Uterus (tissue), 4 donors: ENCODE measurements around the gene ELF2. TPM values are rescaled to one million over a fixed set of nuclear protein-coding genes. Genes with fewer than 3 reads are reported as not detected.
"Not testable (repeated sequence)": the region's sequence is repeated elsewhere in the genome, so short reads cannot be mapped to it uniquely, and the experiment has no call there.

Experiments used
- DNase-seq, 2 donors: peaks; one replicate each; pipeline ENCODE4 v3.0.0-alpha.2; 2019 to 2020
- H3K27ac ChIP-seq, 2 donors: fragments of 200-600 bp; sonication (generic); 1 replicate in 1 of 2; 2 replicates in 1 of 2; pipeline ENCODE4 v1.5.1; 2016 to 2018
- H3K27me3 ChIP-seq, 2 donors: fragments of 200-600 bp; sonication (generic); one replicate each; pipeline ENCODE4 v1.5.1; 2018 to 2019; ENCODE audit warnings: control low read depth in 1 of 2
- H3K36me3 ChIP-seq, 2 donors: fragments of 200-600 bp; sonication (generic); one replicate each; pipeline ENCODE4 v1.5.1; 2019; ENCODE audit warnings: control low read depth in 1 of 2
- H3K4me1 ChIP-seq, 2 donors: fragments of 200-600 bp; sonication (generic); one replicate each; pipeline ENCODE4 v1.5.1; 2018 to 2019; ENCODE audit warnings: control low read depth in 1 of 2
- H3K4me3 ChIP-seq, 2 donors: fragments of 200-600 bp; sonication (generic); 1 replicate in 1 of 2; 2 replicates in 1 of 2; pipeline ENCODE4 v1.5.1; 2018 to 2019; ENCODE audit warnings: mild to moderate bottlenecking in 1 of 2
- H3K9me3 ChIP-seq, 2 donors: fragments of 200-600 bp; sonication (generic); one replicate each; pipeline ENCODE4 v1.5.1; 2019; ENCODE audit warnings: control low read depth in 1 of 2
- CTCF ChIP-seq, 4 experiments: fragments of 200-600 bp in 2 of 4; fragments of 450-650 bp in 2 of 4; sonication (generic) in 2 of 4; IDR thresholded peaks; one replicate each; pipeline ENCODE4 v1.5.1; 2016 to 2019; ENCODE audit warnings: antibody characterized with exemption in 4 of 4, mild to moderate bottlenecking in 2 of 4, moderate library complexity in 1 of 4
- POLR2A ChIP-seq, 2 donors: fragments of 450-650 bp; IDR thresholded peaks; one replicate each; pipeline ENCODE4 v1.6.1; 2016; ENCODE audit warnings: antibody characterized with exemption in 2 of 2, mild to moderate bottlenecking in 1 of 2, moderate library complexity in 1 of 2
- intact Hi-C: fragments of 100-400 bp; cut with DNase I; formaldehyde crosslinking; loops from one replicate; pipeline ENCODE4 v1.15.1; 2023; ENCODE audit warnings: low total_unique reads
- total RNA-seq, 4 donors: library from RNA; depleted of rRNA in 3 of 4; stranded (reverse); fragments of >200 nt in 3 of 4; gene quantifications; one replicate each; pipeline versions ENCODE4 v1.1.0 to v1.2.4, GENCODE V29; 2014 to 2023
- donor health status: DM: yes; HTN: yes; CAD: no.

Gene ELF2
- total RNA-seq, 4 donors from 2014 or later = 65.8 to 103 (median 86.0) TPM

GRCh38 chr4:139214039-139214534 is 37.1 kb upstream of the ELF2 start:
- Histone ChIP-seq H3K27me3 (no peaks in the 10 kb centered on the region), H3K9me3 (no peaks in the 10 kb centered on the region), H3K4me3 (no peak overlapping the region), H3K36me3 (no peaks in the 10 kb centered on the region), H3K27ac (no peak overlapping the region), H3K4me1 (no peaks in the 10 kb centered on the region)
- TF ChIP-seq CTCF (IDR thresholded peaks at IDR 0.05) (no peak), POLR2A (IDR thresholded peaks at IDR 0.05) (no peak)
- intact Hi-C loops = no loop called here
- DNase-seq = no peak

GRCh38 chr4:139213633-139214032 is 36.6 kb upstream of the ELF2 start:
- DNase-seq, H3K4me3 ChIP-seq, H3K4me1 ChIP-seq, H3K27ac ChIP-seq, intact Hi-C loops, H3K36me3 ChIP-seq, H3K9me3 ChIP-seq, H3K27me3 ChIP-seq: not testable (repeated sequence)

GRCh38 chr4:139212900-139213299 is 35.9 kb upstream of the ELF2 start:
- Histone ChIP-seq H3K9me3 (no peaks in the 10 kb centered on the region), H3K36me3 (no peaks in the 10 kb centered on the region), H3K4me3 (no peak overlapping the region), H3K4me1 (no peaks in the 10 kb centered on the region), H3K27ac (no peak overlapping the region), H3K27me3 (no peaks in the 10 kb centered on the region)
- TF ChIP-seq CTCF (IDR thresholded peaks at IDR 0.05) (no peak), POLR2A (IDR thresholded peaks at IDR 0.05) (no peak)
- no peak for DNase-seq
- intact Hi-C loops = no loop called here

GRCh38 chr4:139210486-139210885 is 33.5 kb upstream of the ELF2 start:
- DNase-seq = peak; percentile 70 to 74
- intact Hi-C loops = no loop called here
- Histone ChIP-seq H3K36me3 (no peaks in the 10 kb centered on the region), H3K9me3 (no peaks in the 10 kb centered on the region), H3K27ac (no peak overlapping the region), H3K27me3 (no peaks in the 10 kb centered on the region), H3K4me1 (no peaks in the 10 kb centered on the region), H3K4me3 (no peak overlapping the region)
- TF ChIP-seq CTCF (IDR thresholded peaks at IDR 0.05) (no peak), POLR2A (IDR thresholded peaks at IDR 0.05) (no peak)

- H3K9me3 ChIP-seq = no peaks in the 10 kb centered on the region
- H3K4me1 ChIP-seq = no peaks in the 10 kb centered on the region
- H3K4me3 ChIP-seq = no peak overlapping the region
- no peak for DNase-seq
- intact Hi-C loops = no loop called here
- H3K36me3 ChIP-seq = no peaks in the 10 kb centered on the region
- TF ChIP-seq CTCF (IDR thresholded peaks at IDR 0.05) (no peak), POLR2A (IDR thresholded peaks at IDR 0.05) (no peak)
- peak overlapping the region in 1 of 2 donors; percentile 26 for H3K27ac ChIP-seq
- H3K27me3 ChIP-seq = no peaks in the 10 kb centered on the region
Measured at GRCh38 chr4:139209470-139210063, 32.5 kb upstream of the ELF2 start.
